A204.1 (cell line): ENCODE data around the gene OS9.
"Not testable (repeated sequence)": the region's sequence is repeated elsewhere in the genome, so short reads cannot be mapped to it uniquely, and the experiment has no call there.

Experiments
- FAIRE-seq: peaks from 2 replicates; lab custom pipeline; 2012; peaks lifted over from hg19 to GRCh38; lab: Jason Lieb, UNC

Gene OS9, protein sequence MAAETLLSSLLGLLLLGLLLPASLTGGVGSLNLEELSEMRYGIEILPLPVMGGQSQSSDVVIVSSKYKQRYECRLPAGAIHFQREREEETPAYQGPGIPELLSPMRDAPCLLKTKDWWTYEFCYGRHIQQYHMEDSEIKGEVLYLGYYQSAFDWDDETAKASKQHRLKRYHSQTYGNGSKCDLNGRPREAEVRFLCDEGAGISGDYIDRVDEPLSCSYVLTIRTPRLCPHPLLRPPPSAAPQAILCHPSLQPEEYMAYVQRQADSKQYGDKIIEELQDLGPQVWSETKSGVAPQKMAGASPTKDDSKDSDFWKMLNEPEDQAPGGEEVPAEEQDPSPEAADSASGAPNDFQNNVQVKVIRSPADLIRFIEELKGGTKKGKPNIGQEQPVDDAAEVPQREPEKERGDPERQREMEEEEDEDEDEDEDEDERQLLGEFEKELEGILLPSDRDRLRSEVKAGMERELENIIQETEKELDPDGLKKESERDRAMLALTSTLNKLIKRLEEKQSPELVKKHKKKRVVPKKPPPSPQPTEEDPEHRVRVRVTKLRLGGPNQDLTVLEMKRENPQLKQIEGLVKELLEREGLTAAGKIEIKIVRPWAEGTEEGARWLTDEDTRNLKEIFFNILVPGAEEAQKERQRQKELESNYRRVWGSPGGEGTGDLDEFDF

DNA sequence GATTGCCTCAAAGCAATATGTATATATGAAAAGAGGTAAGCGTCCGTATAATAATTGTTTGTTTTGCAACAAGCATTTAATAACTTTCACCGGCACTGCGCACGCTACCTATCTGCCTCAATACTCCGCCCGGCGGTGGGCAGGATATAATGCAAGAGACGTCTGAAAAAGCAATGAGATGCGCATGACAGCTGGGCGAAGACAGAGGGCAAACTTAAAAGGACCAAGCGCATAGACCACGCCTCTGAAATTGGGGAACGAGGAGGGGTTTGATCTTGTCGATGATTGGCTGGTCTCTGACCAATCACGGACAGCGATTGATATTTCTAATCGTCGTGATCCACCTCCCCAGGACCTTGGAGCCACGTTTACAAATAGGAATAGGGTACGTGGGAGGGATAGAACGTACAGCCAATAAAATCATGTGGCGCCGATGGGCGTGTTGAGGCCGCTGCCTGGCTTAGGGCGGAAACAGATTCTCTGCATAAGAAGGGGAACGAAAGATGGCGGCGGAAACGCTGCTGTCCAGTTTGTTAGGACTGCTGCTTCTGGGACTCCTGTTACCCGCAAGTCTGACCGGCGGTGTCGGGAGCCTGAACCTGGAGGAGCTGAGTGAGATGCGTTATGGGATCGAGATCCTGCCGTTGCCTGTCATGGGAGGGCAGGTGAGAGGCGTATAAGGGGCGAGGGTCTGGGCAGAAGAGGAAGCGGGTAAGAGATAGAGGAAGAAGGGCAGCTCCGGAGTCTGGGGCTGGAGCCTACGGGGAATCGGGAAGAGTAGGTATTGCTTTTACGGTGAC is at the start of gene OS9:
TSS of gene OS9 (plus strand) at position 474 of the 800 bp plus-strand sequence. CDS start at position 504, 30 bp downstream.
- peak; percentile 100 for FAIRE-seq

DNA sequence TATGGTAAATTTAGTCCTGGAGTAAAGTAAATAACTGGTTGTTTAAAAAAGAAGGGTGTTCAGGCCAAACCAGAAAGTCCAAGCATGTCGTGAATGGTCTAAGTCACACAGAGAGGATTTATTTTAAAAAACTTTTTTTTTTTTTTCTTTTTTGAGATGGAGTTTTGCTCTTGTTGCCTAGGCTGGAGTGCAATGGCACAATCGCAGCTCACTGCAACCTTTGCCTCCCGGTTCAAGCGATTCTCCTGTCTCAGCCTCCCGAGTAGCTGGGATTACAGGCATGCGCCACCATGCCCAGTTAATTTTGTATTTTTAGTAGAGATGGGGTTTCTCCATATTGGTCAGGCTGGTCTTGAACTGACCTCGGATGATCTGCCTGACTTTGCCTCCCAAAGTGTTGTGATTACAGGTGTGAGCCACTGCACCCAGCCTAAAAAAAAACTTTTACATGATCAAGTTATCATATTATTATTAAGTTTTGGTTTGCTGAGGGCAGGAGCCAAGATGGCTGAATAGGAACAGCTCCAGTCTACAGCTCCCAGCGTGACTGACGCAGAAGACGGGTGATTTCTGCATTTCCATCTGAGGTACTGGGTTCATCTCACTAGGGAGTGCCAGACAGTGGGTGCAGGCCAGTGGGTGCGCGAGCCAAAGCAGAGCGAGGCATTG is 47.8 kb upstream of the OS9 start:
- not testable (repeated sequence) for FAIRE-seq

DNA sequence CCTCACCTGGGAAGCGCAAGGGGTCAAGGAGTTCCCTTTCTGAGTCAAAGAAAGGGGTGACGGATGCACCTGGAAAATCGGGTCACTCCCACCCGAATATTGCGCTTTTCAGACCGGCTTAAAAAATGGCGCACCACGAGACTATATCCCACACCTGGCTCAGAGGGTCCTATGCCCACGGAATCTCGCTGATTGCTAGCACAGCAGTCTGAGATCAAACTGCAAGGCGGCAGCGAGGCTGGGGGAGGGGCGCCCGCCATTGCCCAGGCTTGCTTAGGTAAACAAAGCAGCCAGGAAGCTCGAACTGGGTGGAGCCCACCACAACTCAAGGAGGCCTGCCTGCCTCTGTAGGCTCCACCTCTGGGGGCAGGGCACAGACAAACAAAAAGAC is 47.3 kb upstream of the OS9 start:
- FAIRE-seq: not testable (repeated sequence)

DNA sequence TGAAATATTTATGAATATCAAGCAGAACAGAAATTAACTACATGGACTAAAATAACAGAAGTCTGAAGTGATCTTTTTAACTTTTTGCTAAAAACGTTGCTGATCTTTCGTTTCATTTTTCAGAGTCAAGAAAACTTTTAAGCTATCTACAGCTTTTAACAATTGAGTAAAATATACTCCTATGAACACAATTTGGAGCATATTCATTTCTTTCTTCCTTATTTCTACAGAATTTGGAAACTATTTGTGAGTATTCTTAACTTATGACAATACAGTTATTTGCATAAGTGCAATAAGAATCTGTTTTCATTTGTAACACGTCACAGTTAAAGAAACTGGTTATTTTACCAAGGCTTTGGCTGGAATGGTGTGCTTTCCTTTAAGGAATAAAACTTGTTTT is 39.9 kb upstream of the OS9 start:
- no peak for FAIRE-seq

DNA sequence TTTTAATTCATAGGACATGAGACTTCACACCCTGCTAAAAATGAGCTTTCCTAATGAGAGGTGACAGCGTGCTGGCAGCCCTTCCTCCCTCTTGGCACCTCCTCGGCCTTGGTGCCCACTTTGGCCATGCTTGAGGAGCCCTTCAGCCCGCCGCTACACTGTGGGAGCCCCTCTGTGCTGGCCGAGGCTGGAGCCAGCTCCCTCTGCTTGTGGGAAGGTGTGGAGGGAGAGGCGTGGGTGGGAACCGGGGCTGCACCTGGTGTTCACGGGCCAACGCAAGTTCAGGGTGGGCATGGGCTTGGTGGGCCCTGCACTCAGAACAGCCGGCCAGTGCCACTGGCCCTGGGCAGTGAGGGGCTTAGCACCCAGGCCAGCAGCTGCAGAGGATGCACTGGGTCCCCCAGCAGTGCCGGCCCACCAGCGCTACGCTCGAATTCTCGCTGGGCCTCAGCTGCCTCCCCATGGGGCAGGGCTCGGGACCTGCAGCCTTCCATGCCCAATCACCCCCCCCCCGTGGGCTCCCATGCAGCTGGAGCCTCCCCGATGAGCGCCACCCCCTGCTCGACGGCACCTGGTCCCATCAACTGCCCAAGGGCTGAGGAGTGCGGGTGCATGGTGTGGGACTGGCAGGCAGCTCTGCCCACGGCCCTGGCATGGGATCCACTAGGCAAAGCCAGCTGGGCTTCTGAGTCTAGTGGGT is 38.2 kb upstream of the OS9 start:
- no peak for FAIRE-seq

DNA sequence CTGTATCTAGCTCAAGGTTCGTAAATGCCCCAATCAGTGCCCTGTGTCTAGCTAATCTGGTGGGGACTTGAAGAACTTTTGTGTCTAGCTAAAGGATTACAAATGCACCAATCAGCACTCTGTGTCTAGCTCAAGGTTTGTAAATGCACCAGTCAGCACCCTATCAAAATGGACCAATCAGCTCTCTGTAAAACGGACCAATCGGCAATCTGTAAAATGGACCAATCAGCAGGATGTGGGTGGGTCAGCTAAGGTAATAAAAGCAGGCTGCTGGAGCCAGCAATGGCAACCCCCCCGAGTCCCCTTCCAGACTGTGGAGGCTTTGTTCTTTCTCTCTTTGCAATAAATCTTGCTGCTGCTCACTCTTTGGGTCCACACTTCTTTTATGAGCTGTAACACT is 37.5 kb upstream of the OS9 start:
- FAIRE-seq: not testable (repeated sequence)

DNA sequence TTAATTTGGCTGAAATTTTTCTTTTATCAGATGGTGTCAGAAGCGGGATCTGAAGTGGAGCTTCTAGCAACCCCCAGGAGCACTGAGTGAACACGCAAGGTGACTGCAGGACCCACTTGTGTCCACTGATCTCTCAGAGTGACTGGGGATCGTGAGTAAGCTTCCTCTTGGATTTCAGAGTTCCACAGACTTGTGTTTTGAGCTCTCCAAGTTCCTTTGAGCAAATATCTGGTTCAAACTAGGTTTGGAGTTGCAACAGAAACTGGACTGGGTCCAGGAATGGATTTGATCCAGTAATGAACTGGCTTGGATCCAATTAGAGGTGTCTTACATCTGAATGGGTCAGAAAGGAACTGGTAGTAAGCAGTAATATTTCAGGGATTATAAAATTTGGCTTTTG is 36.2 kb upstream of the OS9 start:
- no peak for FAIRE-seq

DNA sequence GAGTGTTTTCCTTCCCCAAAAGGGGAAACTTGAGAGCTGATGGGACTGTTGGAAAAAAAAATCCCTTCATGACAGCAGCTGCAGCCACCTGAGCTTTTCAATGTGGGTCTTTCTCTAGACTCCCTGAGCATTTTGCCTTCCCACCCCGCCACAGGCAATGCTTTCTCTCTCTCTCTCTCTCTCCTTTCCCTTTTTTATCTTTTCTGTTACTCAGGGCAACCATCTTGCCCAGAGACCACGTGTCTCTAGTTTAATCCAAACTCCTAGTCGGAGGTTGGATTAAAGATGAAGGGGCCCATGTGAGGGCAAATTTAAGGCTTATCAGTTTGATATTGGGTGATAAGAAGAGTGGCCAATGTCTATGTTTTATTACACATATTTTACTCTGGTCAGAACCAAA is 35.0 kb upstream of the OS9 start:
- FAIRE-seq: no peak

DNA sequence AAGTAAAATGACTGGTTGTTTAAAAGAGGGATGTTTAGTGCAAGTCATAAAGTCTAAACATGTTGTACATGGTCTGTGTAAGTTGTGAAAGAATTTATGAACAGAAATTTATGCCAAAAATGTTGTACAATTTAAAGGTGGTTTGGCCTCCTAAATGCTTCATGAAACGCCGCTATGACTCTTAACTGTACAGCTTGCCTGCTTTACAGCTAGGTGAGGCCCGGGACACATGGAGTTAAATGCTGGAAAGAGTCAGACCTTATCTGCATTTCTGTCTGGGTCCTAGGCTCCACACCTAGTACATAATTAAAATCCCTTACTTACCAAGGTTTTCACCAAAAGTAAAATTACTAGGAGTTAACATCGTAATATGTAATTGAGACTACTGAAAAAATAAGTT is 32.6 kb upstream of the OS9 start:
- no peak for FAIRE-seq

DNA sequence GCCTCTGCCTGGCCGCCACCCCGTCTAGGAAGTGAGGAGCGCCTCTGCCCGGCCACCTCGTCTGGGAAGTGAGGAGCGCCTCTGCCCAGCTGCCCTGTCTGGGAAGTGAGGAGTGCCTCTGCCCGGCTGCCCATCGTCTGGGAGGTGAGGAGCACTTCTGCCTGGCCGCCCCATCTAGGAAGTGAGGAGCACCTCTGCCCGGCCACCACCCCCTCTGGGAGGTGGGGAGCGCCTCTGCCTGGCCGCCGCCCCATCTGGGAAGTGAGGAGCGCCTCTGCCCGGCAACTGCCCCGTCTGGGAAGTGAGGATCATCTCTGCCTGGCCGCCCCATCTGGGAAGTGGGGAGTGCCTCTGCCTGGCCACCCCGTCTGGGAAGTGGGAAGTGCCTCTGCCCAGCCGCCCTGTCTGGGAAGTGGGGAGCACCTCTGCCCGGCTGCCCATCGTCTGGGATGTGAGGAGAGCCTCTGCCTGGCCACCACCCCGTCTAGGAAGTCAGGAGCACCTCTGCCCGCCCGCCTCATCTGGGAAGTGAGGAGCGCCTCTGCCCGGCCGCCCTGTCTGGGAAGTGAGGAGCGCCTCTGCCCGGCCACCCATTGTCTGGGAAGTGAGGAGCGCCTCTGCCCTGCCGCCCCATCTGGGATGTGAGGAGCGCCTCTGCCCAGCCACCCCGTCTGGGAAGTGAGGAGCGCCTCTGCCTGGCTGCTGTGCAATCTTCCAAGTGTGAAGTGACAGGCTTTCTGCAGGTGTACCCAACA is 28.7 kb upstream of the OS9 start:
- FAIRE-seq: not testable (repeated sequence)

DNA sequence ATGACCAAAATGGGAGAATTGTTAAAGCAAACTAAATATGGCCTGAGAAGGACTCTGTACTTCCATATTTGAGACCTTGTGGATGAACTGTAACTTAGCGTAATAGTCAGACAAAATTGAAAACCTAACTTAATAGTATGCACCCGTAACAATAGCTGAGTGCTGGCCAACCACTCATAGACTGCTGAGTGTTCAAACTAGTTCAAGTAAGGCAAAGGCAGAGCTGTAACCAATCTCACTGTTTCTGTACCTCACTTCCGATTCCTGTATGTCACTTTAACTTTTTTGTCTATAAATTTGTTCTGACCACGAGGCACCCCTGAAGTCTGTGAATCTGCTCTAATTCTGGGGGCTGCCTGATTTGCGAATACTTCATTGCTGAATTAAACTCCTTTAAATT is 27.0 kb upstream of the OS9 start:
- FAIRE-seq: no peak

DNA sequence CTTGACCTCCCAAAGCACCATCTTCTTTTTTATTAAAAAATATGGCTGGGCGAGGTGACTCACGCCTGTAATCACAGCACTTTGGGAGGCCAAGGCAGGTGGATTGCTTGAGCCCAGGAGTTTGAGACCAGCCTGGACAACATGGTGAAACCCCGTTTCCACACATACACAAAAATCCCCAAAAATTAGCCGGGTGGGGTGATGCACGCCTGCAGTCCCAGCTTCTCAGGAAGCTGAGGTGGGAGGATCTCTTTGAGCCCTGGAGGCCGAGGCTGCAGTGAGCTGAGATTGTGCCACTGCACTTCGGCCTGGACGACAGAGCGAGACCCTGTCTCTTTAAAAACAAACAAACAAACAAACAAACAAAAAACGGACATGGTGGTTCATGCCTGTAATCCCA is 24.2 kb upstream of the OS9 start:
- not testable (repeated sequence) for FAIRE-seq

DNA sequence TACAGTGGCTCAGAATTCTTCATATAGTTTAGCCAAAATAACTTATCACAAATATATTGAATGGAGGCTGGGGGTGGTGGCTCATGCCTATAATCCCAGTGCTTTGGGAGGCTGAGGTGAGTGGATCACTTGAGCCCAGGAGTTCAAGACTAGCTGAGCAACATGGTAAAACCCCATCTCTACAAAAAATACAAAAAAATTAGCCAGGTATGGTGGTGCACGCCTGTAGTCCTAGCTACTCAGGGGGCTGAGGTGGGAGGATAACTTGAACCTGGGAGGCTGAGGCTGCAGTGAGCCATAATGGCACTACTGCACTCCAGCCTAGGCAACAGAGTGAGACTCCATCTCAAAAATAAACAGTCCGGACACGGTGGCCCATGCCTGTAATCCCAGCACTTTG is 22.1 kb upstream of the OS9 start:
- FAIRE-seq: not testable (repeated sequence)

DNA sequence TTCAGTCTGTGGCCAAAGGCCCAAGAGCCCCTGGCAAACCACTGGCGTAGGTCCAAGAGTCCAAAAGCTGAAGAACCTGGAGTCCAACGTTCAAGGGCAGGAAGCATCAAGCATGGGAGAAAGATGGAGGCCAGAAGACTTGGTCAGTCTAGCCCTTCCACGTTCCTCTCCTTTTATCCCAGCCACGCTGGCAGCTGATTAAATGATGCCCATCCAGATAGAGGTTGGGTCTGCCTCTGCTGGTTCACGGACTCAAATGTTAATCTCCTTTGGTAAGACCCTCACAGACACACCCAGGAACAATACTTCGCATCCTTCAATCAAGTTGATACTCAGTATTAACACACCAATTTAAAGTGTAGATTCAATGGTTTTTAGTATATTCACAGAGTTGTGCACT is 21.1 kb upstream of the OS9 start:
- no peak for FAIRE-seq

DNA sequence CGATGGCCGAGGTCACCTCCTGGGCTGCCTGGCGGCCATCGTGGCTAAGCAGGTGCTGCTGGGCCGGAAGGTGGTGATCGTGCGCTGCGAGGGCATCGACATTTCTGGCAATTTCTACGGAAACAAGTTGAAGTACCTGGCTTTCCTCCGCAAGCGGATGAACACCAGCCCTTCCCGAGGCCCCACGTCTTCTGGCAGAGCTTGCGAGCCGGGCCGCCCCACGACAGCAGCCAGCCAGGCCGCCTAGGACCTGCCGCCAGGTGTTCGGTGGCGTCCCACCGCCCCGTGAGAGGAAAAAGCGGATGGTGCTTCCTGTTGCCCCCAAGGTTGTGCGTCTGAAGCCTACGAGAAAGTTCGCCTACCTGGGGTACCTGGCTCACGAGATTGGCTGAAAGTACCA is 19.2 kb upstream of the OS9 start:
- FAIRE-seq: no peak

DNA sequence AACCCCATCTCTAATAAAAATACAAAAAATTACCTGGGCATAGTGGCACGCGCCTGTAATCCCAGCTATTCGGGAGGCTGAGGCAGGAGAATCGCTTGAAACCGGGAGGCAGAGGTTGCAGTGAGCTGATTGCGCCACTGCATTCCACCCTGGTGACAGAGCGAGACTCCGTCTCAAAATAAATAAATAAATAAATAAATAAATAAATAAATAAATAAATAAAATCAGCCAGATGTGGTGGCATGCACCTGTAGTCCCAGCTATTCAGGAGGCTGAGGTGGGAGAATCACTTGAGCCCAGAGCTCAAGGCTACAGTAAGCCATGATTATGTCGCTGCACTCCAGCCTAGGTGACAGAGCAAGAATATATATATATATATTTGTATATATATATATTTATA is 16.0 kb upstream of the OS9 start:
- FAIRE-seq: not testable (repeated sequence)

DNA sequence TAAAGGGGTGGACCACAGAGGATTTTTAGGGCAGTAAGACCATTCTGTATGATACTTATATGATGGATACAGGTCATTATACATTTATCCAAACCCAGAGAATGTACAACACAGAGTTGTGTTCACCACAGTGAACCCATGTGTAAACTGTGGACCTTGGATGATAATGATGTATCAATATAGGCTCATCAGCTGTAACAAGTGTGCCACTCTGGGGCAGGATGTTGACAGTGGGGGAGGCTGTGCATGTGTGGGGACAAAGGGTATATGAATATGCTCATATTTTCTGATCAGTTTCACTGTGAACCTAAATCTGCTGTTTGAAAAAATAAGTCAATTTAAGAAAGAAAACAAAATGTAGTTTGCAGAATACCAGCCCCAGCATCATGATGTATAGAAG is 14.2 kb upstream of the OS9 start:
- no peak for FAIRE-seq

DNA sequence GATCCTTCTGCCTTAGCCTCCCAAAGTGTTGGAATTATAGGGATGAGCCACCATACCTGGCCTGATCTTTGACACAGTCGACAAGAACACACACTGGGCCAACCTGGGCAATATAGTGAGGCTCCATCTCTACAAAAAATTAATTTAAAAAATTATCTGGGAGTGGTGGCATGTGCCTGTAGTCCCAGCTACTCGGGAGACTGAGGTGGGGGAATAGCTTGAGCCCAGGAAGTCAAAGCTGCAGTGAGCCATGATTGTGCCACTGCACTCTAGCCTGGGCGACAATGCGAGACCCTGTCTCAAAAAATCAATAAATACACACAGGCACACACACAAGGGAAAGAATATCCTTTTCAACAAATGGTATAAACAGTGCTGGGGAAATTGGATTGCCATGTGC is 6.1 kb upstream of the OS9 start:
- FAIRE-seq: no peak

DNA sequence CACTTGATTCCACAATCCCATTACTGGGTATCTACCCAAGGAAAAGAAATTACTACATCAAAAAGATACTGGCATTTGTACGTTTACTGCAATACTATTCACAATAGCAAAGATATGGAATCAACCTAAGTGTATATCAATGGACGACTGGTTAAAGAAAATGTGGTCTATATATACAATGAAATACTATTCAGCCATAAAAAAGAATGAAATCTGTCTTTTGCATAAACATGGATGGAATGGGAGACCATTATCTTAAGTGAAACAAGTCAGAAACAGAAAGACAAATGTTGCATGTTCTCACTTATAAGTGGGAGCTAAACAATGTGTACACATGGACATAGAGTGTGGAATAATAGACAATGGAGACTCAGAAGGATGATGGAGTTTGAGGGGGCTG is 5.0 kb upstream of the OS9 start:
- FAIRE-seq: no peak

DNA sequence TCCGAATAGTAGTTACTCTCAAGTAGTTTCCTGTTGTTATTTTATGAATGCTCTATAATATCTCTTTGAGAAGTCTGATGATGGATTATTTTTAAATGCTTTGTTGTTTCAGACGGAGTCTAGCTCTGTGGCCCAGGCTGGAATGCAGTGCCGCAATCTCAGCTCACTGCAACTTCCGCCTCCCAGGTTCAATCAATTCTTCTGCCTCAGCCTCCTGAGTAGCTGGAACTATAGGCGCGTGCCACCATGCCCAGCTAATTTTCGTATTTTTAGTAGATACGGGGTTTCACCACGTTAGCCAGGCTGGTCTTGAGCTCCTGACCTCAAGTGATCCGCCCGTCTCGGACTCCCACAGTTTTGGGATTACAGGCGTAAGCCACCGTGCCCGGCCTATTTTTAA is 1.4 kb upstream of the OS9 start:
- FAIRE-seq: no peak

DNA sequence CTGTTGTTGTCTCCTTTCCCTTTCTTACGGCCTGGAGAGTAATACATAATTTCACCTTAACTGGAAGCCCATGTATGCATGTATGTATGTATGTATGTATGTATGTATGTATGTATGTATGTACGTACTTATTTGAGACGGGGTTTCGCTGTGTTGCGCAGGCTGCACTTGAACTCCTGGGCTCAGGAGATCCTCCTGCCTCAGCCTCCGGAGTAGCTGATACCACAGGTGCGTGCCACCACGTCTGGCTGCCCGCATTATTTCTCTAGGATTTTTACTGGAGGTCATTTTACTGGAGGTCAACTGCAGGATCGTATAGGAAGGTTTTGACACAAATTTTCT is 644 bp upstream of the OS9 start:
- no peak for FAIRE-seq
